GM18909 (cell line): ENCODE results near the gene PIRT.

Source experiments
- ATAC-seq: cut with Tn5 transposase; IDR thresholded peaks from one replicate; pipeline ENCODE4 v1.9.1; 2021; ENCODE audit warnings: mild to moderate bottlenecking; ENCODE audit not compliant: unreplicated experiment, poor library complexity

The PIRT gene

GRCh38 chr17:10792151-10792550 lies 45.7 kb downstream of the PIRT start:
- ATAC-seq: no peak

- ATAC-seq: no peak
Measured at GRCh38 chr17:10790491-10791401, 47.1 kb downstream of the PIRT start.

GRCh38 chr17:10789694-10790271 lies 48.1 kb downstream of the PIRT start:
- ATAC-seq: no peak

- ATAC-seq: no peak
Measured at GRCh38 chr17:10787306-10788045, 50.4 kb downstream of the PIRT start.

- no peak for ATAC-seq
Measured at GRCh38 chr17:10785295-10785694, 52.6 kb downstream of the PIRT start.

- no peak for ATAC-seq
Measured at GRCh38 chr17:10779609-10780008, 58.3 kb downstream of the PIRT start.

- ATAC-seq: no peak
Measured at GRCh38 chr17:10777890-10778289, 60.0 kb downstream of the PIRT start.

- ATAC-seq: no peak
Measured at GRCh38 chr17:10777131-10777807, 60.6 kb downstream of the PIRT start.

- no peak for ATAC-seq
Measured at GRCh38 chr17:10776381-10776780, 61.5 kb downstream of the PIRT start.

- no peak for ATAC-seq
Measured at GRCh38 chr17:10775740-10776356, 62.0 kb downstream of the PIRT start.

- no peak for ATAC-seq
Measured at GRCh38 chr17:10775058-10775457, 62.8 kb downstream of the PIRT start.

GRCh38 chr17:10773391-10773790 lies 64.5 kb downstream of the PIRT start:
- ATAC-seq: no peak
